Cortex of kidney (tissue), 1 donor: ENCODE data around the gene ALDH1L1.

ENCODE experiments used
- DNase-seq: peaks from one replicate; lab custom pipeline; 2025; lab: John Stamatoyannopoulos, UW

The ALDH1L1 gene

DNA sequence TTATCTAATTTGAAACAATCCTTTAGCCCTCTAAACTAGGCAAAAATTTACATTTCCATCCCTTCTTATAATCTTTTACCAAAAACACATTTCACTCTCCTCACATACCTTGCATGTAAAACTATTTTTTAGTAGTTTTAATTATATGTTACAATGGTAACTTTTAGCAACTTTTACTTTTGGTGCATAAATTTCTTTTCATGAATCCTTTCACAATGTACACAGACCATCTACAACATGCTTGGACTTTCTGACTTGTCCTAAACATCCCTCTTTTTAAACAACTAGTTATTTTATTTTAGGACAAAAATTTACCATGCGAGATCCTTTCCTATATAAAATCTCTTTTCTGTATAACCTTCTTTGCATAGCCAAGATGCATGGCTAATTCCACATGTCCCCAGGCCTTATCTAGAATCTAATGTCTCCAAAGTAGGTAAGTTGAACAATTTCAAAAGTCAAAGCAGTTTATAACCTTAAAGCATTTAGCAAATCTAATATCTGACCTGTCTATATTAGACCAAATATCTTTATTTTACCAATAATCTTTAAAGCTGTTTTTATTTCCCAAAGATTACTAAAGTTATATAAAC lies 14.4 kb upstream of the ALDH1L1 start:
- DNase-seq: no peak

DNA sequence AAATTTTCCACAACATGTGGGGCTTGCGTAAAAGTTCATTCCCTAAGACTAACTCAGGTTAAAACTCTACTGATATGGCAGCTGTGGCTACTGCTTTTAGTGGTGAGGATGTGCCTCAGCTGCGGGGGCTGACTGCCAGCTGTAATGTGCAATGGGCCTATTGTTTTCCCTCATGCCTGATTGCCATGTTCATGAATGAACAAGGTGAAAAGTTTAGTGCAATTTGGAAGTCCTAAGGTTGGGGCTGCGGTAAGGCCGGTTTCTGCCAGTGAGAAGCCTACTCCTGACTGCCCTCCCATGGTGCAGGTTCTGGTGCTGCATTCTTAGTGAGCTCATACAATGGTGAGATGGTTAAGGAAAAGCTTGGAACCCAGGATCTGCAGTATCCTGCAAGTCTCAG lies 10.9 kb upstream of the ALDH1L1 start:
- no peak for DNase-seq

DNA sequence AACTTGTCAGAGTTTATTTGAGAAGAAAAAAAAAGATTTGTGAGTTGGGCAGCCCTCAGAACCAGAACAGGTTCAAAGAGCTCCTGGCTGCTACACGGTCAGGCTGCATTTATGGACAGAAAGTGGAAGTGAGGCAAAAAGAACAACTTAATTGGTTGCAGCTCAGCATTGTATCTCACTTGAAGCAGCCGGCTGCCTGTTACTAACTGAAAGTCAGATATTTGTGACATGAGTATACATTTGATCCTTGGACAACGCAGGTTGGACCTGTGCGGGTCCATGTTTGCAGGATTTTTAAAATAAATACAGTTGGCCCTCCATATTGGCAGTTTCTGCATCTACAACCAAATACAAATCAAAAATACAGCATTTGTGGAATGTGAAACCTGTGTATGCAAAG lies 7.5 kb upstream of the ALDH1L1 start:
- no peak for DNase-seq

DNA sequence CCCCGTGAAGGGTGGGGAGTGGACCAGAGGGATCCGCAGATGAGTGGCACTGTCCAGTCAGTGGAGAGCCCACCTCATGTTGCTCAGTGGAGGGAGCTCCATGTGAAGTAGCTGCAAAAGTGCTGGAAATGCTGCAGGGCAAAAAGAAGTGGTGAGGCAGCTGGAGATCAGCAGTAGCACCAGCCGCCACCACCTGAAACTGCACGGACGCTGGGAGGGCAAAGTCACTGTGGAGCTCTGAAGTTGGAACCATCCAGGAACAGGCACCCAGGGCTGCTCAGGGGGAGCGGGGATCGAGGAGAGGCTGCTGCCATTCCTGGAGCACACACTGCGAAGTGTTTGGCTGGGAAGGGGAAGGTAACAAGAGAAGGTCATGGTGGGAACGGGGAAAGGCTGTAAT lies 6.4 kb upstream of the ALDH1L1 start:
- DNase-seq: no peak

DNA sequence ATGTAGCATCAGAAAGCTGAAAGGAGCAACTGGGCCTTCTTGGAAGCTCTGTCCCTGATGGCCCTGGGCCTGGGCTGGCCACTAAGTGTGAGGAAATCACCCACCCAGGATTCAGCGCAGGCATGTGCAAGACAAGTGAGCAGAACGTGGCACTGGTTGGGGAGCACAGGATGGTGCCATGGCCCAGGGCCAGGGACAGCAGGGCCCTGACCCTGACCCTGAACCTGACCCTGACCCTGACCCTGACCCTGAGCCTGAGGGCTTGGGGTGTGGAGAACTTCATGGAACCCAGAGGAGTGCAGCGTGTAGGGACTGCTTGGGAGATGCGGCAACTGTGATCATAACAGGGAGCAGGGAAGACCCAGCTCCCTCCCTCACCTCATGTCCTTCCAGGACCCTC lies 5.9 kb upstream of the ALDH1L1 start:
- DNase-seq: no peak

DNA sequence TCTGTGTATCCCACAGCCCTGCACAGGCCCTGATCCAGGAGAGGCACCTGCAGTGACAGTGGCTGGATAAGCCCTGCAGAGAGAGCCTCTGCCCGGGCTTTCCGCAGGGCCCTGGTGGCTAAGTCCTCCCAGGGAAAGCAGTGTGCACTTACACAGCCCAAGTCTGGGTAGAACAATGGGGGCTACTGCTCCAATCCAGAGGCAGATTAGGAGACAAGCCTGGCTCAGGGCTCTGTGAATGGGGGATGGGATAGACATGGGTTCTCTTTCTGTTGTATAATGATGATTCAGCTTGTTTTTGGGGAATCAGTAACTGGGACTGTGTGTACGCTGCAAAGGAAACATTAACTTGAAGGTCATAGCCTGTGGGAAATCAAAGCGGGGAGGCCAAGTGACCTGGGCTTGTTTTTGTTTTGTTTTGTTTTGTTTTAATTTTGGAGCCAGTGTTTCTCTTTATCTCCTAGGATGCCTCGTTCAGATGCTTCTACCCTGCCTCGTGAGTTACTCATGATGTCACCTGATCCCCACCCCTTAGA lies 4.1 kb upstream of the ALDH1L1 start:
- DNase-seq: no peak

DNA sequence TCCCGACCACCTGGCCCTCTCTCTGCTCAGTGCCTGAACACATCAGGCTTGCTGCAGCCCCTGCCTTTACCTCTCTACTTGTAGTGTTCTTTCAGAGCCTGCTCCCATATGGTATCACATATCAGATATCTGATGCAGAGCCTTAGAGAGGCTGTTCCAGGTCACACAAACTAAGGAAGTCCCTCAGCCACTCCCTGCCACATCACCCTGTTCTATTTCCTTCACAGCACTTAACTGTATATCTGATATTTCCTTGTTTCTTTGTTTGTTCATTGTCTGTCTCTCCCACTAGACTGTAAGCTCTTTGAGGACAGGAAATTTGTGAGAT lies 976 bp upstream of the ALDH1L1 start:
- no peak for DNase-seq

DNA sequence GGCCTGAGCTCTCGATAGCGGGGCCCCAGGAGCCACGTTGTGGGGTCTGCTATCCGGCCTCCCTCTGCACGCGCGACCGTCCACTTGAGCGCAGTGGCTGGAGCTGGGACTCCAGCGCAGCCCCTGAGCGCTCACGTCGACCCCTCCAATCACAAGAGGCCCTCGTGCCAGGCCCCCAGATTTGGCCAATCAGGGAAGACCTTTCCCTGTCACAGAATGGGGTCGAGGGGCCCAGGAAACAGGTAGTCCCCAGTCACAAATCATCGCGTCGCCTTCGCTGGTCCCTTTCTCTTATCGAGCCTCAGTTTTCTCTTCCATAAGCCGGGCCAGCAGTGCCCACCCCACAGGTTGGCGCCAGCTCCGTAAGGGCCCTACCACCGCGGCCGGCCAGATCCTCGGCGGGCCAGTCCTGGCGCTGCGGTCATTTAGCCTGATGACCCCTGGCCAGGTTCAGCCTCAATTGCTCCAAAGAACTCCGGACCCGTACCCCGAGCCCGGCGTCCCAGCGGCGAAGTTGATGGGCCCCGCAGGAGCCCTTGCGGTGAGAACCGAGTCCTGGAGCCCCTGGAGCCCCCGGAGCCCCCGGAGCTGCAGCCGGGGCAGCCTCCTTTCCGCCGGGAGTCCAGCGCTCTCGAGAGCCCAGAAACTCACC lies 435 bp downstream of the ALDH1L1 start:
- no peak for DNase-seq

DNA sequence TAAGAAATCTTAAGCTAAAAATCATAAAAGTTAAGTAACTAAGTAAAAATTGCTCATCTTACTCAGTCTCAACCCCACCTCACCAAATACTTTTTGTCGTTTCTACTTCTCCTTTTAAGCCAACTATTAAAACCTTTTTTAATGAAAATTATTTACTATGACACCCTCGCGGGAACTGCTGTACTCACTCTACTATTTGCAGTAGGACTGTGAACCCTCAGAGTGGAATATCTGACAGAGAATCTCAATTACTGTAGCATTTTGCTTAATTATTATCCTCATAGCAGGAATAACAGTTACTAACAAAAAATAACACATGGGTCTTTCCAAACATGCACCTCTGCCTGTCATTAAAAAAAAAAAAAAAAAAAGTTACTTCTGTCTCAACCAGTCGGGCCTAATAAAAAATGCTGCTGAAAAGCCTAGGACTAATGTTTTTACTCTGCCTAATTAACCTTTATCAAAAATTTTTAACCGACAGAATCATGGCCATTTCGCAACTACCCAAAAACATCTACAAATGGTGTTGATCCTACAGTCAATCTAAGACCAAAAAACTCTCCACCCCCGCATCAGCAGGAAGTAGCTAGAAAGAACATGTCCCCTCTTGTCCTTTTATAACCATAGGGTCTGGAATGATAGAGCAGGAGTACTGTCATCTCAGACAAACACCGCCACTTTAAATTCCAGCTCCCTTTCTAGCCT lies 10.2 kb downstream of the ALDH1L1 start:
- DNase-seq: no peak

DNA sequence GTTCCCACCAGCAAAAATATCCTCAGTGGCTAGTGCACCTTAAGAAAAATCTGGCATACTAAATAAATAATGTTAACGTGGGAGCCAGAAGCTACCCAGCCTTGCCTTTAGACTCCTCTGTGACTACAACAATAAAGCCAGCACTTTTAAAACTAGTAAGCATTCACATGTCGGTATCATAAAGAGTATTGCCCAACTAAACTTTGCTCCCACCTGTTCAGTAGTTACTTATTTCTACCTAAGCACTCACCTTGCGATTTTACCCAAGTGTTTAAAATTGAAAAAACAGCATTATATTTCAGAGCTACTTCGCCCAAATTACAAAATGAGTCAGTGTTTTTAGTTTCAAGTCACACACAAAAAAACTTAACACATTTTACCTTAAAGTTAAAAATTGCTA lies 12.8 kb downstream of the ALDH1L1 start:
- DNase-seq: no peak

DNA sequence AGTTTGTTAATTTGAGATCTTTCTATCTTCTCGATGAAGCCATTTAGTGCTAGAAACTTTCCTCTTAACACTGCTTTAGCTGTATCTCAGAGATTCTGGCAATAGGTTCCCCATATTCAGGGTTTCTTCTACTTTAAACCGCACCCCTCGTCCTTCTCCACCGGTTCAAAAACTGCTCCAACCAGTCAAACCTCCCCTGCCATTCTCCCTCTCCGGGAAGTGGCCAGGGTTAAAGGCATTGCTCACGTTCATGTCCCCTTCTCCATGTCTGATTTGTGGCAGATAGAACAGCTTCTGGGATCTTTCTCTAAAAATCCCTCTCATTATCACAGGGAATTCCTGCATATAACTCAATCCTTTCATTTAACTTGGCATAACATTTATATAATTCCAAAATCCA lies 14.4 kb downstream of the ALDH1L1 start:
- no peak for DNase-seq

DNA sequence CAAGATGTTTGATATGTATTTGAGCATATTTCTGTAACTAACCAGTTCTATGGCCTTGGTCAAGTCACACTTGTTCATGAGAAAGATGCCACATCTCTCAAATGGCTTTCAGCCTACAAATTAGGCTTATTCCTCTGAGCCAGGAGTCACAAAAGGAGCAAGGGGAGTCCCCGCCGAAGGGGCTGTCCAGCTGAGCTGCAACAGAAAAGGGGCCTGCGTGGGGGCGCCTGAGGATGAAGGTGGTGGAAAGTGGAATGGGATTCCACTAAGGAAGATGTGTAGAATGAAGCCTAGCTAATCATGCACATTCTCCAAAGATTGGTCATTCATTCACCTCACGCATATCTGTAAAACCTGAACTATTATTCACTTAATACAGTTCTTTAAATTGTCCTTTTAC lies 19.1 kb downstream of the ALDH1L1 start:
- DNase-seq: no peak

DNA sequence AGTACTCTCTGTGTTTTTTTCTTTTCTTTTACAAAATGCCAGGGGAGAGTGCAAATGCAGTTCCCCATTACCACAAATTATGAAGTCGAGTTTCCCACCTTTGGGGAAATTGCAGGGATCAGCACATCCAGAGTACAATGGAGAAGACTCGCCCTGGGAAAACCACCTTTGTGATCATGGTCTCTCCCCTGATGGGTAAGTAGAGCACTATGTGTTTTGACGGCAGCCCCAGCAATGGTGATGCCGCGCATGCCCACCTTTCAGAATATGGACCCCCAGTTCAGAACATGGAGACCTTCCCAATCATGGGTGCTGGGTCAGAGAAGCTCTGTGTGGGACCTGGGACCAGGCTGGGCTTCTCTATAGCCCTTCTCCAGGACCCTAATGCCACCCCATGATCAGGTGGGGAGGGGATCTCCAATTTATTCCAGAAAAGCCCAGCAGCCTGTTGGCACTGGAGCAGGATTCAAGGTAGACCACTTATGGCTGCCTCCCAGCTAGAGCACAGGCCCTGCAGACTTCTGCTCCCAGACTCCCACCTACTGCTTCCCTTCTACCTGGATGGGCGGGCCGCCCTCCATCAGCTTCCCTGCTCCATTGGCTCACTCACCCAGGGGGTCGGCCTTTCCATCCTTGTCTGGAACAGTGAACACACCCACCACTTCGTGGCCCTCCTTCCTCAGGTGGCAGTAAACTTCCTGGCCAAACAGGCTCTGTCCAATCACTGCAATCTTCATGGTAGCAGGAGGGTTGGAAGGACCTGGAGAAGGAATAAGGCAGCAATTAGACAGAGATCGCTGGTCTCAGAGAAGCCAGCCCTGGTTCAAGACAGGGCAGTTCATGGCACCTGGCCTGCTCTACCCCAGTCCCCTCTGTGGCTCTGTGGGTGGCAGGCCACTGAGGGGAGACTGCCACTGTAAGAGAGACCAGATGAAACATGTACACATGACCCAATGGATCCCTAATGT lies 19.9 kb downstream of the ALDH1L1 start:
- no peak for DNase-seq

DNA sequence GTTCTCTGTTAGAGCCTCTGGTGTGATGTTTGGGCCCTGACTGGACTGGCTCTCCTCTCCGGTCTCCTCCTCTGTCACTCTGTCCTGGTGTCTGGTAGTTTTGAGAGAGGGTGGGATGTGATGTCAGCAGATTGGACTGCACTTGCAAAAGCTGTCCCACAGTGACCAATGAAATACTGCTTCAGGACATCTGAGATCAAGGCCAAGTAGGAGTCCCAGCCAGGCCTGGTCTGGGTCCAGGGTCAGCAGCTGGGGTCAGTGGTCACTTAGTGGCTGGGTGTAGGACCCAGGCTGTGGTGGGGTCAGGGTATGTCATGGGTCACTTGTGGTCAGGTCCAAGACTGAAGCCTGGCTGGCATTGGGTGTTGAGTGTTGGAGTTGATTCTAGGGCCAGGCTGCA lies 20.9 kb downstream of the ALDH1L1 start:
- no peak for DNase-seq

DNA sequence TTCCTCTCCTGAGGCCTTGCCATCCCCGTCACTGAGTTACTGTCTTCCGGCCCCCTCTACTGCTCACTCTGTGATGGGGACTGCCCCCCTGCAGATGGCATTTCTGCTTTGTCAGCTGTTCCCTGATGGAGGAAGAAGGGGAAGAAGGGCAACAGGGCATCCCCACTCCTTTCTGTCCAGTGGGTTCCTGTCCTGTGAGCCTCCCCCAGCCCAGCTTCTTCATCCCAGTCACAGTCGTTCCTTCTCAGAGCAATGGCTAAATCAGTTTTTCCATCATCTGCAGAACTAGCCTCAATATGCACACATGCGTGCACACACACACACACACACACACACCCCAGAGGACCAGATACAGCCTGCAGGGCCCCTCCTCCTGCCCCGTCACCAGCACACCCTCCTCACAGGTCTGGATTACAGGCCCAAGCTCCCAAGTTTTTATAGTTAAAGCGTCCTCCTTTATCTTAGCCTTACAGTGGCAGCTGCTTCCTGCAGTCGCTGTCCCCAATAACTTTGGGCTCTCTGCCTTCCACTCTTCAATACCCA lies 21.4 kb downstream of the ALDH1L1 start:
- no peak for DNase-seq

DNA sequence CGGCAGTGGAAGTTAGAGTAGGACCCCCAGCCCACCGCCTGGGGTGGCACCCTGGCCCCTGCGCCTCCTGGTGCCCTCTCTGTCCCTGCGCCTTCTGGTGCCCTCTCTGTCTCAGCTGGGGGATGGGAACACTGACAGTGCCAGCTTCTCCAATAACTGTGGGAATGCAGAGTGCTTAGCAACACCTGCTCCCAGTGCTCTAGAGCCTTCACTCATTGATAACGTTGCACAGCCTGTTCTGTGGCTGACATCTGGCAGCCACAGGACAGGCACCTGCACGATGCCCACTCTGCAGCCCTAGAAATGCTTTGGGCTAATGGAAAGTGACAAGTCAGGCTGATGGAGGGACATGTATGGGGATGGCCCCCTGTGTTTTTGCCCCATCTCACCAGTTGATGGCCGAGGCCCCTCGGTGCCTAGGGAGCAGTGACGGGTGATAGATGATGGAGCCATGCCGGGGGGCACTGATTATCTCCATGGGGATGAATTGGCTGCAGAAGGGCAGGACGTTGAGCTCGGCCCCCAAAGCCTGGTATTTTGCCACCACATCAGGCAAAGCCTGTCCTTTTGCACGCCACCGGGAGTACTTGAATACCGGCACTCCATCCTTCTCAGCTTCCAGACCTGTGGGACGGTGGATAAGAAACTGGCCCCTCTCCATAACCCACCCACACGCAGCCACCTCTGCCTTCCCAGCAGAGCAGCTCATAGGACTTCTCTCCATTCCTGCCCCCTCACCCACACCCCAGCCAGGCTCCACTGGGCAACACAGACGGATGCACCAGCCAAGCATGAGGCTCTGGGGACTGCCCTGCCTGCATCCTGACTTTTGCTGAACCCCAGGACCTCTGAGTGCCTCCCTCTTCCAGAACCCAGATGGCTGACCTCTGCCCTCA lies 22.1 kb downstream of the ALDH1L1 start:
- DNase-seq: no peak

DNA sequence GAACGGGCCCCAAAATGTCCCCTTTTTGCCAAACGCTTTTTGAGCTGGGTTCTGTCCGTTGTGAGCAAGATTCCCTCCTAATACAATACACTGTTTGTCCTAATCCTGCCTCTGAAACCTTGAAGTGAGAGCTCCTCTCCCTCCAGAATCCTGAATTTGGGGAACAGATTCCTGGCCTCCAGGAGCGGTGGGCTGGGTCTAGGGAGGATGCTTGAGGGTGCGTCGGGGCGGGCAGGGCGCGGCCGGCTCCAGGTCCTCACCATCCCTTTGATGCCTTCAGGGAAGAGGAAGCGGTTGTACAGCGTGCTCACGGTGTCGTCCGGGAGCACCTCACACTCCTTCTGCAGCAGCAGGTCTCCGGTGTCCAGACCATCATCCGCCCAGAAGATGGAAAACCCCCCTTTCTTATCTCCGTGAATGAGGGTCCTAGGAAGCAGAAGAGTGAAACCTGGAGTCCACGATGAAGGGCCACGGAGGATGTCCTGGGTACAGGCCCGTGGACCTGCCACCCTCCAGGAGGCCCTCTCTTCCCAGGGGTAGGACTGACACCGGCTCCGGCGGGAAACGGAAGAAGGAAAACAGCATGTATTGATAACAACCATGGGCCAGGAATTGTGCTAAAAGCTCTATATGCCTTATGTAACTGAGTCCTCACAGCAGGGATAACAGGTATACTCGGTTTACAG lies 23.2 kb downstream of the ALDH1L1 start:
- no peak for DNase-seq

DNA sequence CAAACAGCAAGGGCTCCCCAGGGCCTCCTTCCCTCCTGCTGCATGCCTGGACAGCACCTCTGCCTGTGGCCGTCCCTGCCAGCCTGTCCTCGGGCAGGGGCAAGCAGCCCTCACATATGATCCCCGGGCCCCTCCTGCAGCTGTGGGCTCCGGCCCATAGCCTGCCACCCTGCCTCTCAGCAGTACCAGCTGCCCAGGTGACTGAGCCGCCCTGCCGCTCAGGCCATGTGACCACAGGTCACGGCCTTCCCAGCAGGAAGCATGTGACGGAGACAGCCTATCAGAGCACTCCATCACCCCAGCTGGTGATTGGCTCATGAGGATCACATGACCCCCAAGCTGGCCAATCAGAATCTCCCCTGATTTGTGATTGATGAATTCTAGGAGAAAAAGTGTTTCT lies 23.9 kb downstream of the ALDH1L1 start:
- no peak for DNase-seq

DNA sequence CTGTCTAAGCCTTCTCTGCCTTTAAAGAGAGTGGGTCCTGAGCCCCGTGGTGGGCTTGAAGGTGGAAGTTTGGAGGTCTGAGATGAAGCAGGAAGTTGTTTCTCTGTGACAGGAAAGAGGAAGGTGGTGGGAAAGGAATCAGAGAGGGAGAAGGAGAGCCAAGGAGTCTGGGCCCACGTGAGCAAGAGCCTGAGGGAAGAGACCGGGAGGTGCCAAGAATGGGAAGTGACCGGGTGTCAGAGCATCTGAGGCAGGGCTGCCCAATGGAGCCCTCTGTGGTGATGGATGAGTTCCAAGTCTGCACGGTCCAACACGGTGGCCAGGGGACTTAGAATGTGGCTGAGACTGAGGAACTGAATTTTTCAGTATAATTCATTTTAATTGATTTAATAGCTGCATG lies 24.6 kb downstream of the ALDH1L1 start:
- no peak for DNase-seq

DNA sequence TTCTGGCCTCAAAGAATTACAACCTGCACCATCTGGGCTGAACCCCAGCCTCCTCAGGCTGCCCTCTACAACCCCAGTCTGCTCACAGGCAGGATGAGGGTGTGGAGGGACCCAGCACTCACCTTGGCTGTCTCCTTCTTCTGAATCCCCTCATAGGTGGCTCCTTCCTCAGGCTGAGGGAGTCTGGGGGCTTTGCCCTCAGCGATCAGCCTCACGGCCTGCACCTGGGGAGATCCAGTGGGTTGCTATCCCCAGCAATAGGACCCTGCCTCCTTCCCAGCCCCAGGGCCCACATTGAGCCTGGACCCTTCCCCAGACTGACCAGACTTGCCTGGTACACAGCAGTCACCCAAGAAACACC lies 25.1 kb downstream of the ALDH1L1 start:
- no peak for DNase-seq
